ENCODE data around the gene MBD1.

DNA sequence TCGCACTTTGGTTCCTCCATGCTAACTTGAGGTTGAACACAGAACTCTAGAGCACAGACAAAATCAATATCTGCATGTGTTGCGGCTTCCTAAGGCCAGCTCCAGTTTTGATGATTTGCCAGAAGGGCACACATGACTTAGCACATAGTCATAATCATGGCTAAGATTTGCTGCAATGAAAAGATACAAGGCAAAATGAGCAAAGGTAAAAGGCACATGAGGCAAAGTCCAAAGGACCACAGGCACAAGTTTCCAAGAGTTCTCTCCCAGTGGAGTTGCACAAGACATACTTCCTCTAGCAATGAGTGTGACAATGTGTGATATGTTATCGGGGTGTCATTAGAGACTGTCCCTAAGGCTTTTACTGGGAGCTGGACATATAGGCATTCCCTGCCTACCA, 30.3 kb upstream of the MBD1 start:
- TF ChIP-seq, protein P1, sequence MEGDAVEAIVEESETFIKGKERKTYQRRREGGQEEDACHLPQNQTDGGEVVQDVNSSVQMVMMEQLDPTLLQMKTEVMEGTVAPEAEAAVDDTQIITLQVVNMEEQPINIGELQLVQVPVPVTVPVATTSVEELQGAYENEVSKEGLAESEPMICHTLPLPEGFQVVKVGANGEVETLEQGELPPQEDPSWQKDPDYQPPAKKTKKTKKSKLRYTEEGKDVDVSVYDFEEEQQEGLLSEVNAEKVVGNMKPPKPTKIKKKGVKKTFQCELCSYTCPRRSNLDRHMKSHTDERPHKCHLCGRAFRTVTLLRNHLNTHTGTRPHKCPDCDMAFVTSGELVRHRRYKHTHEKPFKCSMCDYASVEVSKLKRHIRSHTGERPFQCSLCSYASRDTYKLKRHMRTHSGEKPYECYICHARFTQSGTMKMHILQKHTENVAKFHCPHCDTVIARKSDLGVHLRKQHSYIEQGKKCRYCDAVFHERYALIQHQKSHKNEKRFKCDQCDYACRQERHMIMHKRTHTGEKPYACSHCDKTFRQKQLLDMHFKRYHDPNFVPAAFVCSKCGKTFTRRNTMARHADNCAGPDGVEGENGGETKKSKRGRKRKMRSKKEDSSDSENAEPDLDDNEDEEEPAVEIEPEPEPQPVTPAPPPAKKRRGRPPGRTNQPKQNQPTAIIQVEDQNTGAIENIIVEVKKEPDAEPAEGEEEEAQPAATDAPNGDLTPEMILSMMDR (conservative IDR thresholded peaks at IDR 0.05; ENCODE audit: low read depth, low read length) = no peak
- no peak for TF ChIP-seq EZH2 (IDR thresholded peaks at IDR 0.05; ENCODE audit: borderline replicate concordance, low read depth, low read length, poor library complexity, severe bottlenecking)

Data from A673 (cell line).